H1 (cell line): ENCODE measurements around the gene GRK7. TPM values are rescaled to one million over a fixed set of nuclear protein-coding genes. Genes with fewer than 3 reads are reported as not detected.
A peak's percentile ranks its signal among the peaks of the same experiment; 100 is the strongest.

Source experiments
- CTCF ChIA-PET: fragments of 300-600 bp; sonication (Branson Sonifier 250); formaldehyde crosslinking; loops from one replicate; lab custom pipeline; 2021; ENCODE audit not compliant: partially characterized antibody; lab: Charles Lee
- POLR2A ChIA-PET: fragments of 300-600 bp; sonication (Branson Sonifier 250); formaldehyde crosslinking; loops from one replicate; lab custom pipeline; 2021; ENCODE audit warnings: inconsistent platforms; ENCODE audit not compliant: partially characterized antibody; lab: Charles Lee
- DNase-seq, 2 experiments: peaks; one replicate each; pipeline versions ENCODE4 v3.0.0 to v3.0.0-alpha.2; 2010 to 2022; ENCODE audit warnings: low spot score in 2 of 2, low read depth in 1 of 2, mixed read lengths in 1 of 2
- FAIRE-seq: peaks from 2 replicates; lab custom pipeline; 2011; peaks lifted over from hg19 to GRCh38; lab: Jason Lieb, UNC
- H2AFZ ChIP-seq: 2 replicates; pipeline ENCODE4 v1.8.1; 2012; ENCODE audit warnings: low read length, inconsistent platforms
- H2AK5ac ChIP-seq: 2 replicates; pipeline ENCODE4 v1.6.1; 2013; ENCODE audit warnings: low read depth, low read length
- H2BK120ac ChIP-seq: replicated peaks from 2 replicates; pipeline ENCODE3; 2013; ENCODE audit warnings: low read depth, low read length, inconsistent platforms
- H2BK12ac ChIP-seq: 2 replicates; pipeline ENCODE4 v1.6.1; 2013; ENCODE audit warnings: low read depth, low read length
- H2BK15ac ChIP-seq: 2 replicates; pipeline ENCODE4 v1.6.1; 2013; ENCODE audit warnings: low read length
- H2BK20ac ChIP-seq: 2 replicates; pipeline ENCODE4 v1.6.1; 2013; ENCODE audit warnings: low read length
- H2BK5ac ChIP-seq: 2 replicates; pipeline ENCODE4 v1.6.1; 2013; ENCODE audit warnings: low read depth, low read length
- H3K14ac ChIP-seq: 2 replicates; pipeline ENCODE4 v1.6.1; 2013; ENCODE audit warnings: inconsistent platforms; ENCODE audit not compliant: insufficient read length
- H3K18ac ChIP-seq: 2 replicates; pipeline ENCODE4 v1.6.1; 2013; ENCODE audit warnings: low read length; ENCODE audit errors: extremely low read depth
- H3K23ac ChIP-seq: 2 replicates; pipeline ENCODE4 v1.6.1; 2013; ENCODE audit warnings: inconsistent platforms; ENCODE audit not compliant: insufficient read length
- H3K23me2 ChIP-seq: 2 replicates; pipeline ENCODE4 v1.6.1; 2013; ENCODE audit warnings: low read depth, low read length
- H3K27ac ChIP-seq: 2 replicates; pipeline ENCODE4 v1.6.1; 2011; ENCODE audit warnings: low read depth, low read length, inconsistent platforms
- H3K27me3 ChIP-seq, 4 experiments: replicated peaks in 1 of 4; 1 replicate in 1 of 4; 2 replicates in 3 of 4; pipeline versions ENCODE4 v1.6.1 to v1.8.1; 2011 to 2013; ENCODE audit warnings: low read length in 3 of 4, mild to moderate bottlenecking in 3 of 4, inconsistent platforms in 2 of 4, mixed read lengths in 2 of 4, moderate library complexity in 1 of 4; ENCODE audit not compliant: control insufficient read depth in 3 of 4, insufficient read depth in 3 of 4; ENCODE audit errors: extremely low read depth in 1 of 4
- H3K36me3 ChIP-seq, 4 experiments: 2 replicates each; pipeline versions ENCODE4 v1.6.1 to v1.8.1; 2011 to 2013; ENCODE audit warnings: mild to moderate bottlenecking in 4 of 4, low read length in 3 of 4, moderate library complexity in 2 of 4, control low read depth in 1 of 4, inconsistent platforms in 1 of 4; ENCODE audit not compliant: insufficient read depth in 4 of 4, control insufficient read depth in 2 of 4
- H3K4ac ChIP-seq: replicated peaks from 2 replicates; pipeline ENCODE3; 2013; ENCODE audit warnings: low read length, low read depth, mixed read lengths, inconsistent platforms; ENCODE audit not compliant: insufficient read length
- H3K4me1 ChIP-seq, 4 experiments: replicated peaks in 1 of 4; 1 replicate in 1 of 4; 2 replicates in 3 of 4; pipeline versions ENCODE4 v1.6.1 to v1.8.1; 2011 to 2013; ENCODE audit warnings: low read length in 3 of 4, inconsistent platforms in 2 of 4, mixed read lengths in 1 of 4; ENCODE audit not compliant: insufficient read depth in 4 of 4, control insufficient read depth in 3 of 4
- H3K4me2 ChIP-seq, 2 experiments: 2 replicates each; pipeline versions ENCODE4 v1.6.1 to v1.8.1; 2011 to 2013; ENCODE audit warnings: low read depth in 2 of 2, low read length in 2 of 2, control low read depth in 1 of 2, inconsistent platforms in 1 of 2, mild to moderate bottlenecking in 1 of 2; ENCODE audit not compliant: insufficient read depth in 1 of 2
- H3K4me3 ChIP-seq, 4 experiments: fragments of 200-600, 300-600 bp in 1 of 4; sonication (generic), shearing (Covaris generic), sonication (Bioruptor Twin) in 1 of 4; 2 replicates each; pipeline versions ENCODE4 v1.5.1 to v1.8.1; 2011 to 2016; ENCODE audit warnings: low read length in 4 of 4, low read depth in 3 of 4, control low read depth in 2 of 4, inconsistent platforms in 2 of 4, mild to moderate bottlenecking in 2 of 4, mixed read lengths in 1 of 4, moderate library complexity in 1 of 4; ENCODE audit not compliant: insufficient read depth in 2 of 4; ENCODE audit errors: extremely low read depth in 1 of 4
- H3K56ac ChIP-seq: replicated peaks from 2 replicates; pipeline ENCODE3; 2013; ENCODE audit warnings: low read depth, mild to moderate bottlenecking, mixed read lengths, low read length, inconsistent platforms; ENCODE audit not compliant: insufficient read length
- H3K79me1 ChIP-seq: 2 replicates; pipeline ENCODE4 v1.6.1; 2013; ENCODE audit warnings: low read depth, low read length, control low read depth
- H3K79me2 ChIP-seq, 2 experiments: 2 replicates each; pipeline versions ENCODE4 v1.6.1 to v1.8.1; 2012 to 2013; ENCODE audit warnings: low read length in 2 of 2, mild to moderate bottlenecking in 2 of 2, inconsistent platforms in 1 of 2; ENCODE audit not compliant: insufficient read depth in 2 of 2, control insufficient read depth in 1 of 2
- H3K9ac ChIP-seq, 4 experiments: replicated peaks in 1 of 4; 1 replicate in 1 of 4; 2 replicates in 3 of 4; pipeline versions ENCODE4 v1.6.1 to v1.8.1; 2011 to 2013; ENCODE audit warnings: low read depth in 3 of 4, low read length in 3 of 4, control low read depth in 2 of 4, mild to moderate bottlenecking in 2 of 4, moderate library complexity in 2 of 4, inconsistent platforms in 1 of 4; ENCODE audit errors: extremely low read depth in 1 of 4
- H3K9me3 ChIP-seq, 2 experiments: 2 replicates each; pipeline versions ENCODE4 v1.6.1 to v1.8.1; 2012 to 2013; ENCODE audit warnings: mild to moderate bottlenecking in 2 of 2, moderate library complexity in 2 of 2, control low read depth in 1 of 2, inconsistent platforms in 1 of 2, low read depth in 1 of 2, low read length in 1 of 2, mixed read lengths in 1 of 2; ENCODE audit not compliant: insufficient read depth in 2 of 2
- H4K20me1 ChIP-seq, 2 experiments: replicated peaks in 1 of 2; 2 replicates each; pipeline versions ENCODE3 to v1.8.1; 2011 to 2013; ENCODE audit warnings: inconsistent platforms in 2 of 2, low read length in 2 of 2, mild to moderate bottlenecking in 1 of 2; ENCODE audit not compliant: insufficient read depth in 2 of 2, control insufficient read depth in 1 of 2
- H4K5ac ChIP-seq: 2 replicates; pipeline ENCODE4 v1.6.1; 2013; ENCODE audit warnings: low read length, low read depth, mixed read lengths, inconsistent platforms; ENCODE audit not compliant: insufficient read length
- H4K8ac ChIP-seq: 2 replicates; pipeline ENCODE4 v1.8.0; 2013; ENCODE audit warnings: mild to moderate bottlenecking, moderate library complexity, low read length, inconsistent platforms; ENCODE audit not compliant: insufficient read depth; ENCODE audit errors: extremely low read depth
- H4K91ac ChIP-seq: replicated peaks from 2 replicates; pipeline ENCODE3; 2013; ENCODE audit warnings: low read length, mixed read lengths, inconsistent platforms; ENCODE audit not compliant: insufficient read length
- CHD2 ChIP-seq: IDR thresholded peaks from 2 replicates; pipeline ENCODE4 v1.6.1; 2012; ENCODE audit warnings: low read length, improper control_type of control experiment
- KDM5A ChIP-seq: fragments of 200-600 bp; IDR thresholded peaks from 2 replicates; pipeline ENCODE4 v1.7.1; 2012; ENCODE audit warnings: mild to moderate bottlenecking, low read length, inconsistent platforms, mixed read lengths
- MAFK ChIP-seq: IDR thresholded peaks from 2 replicates; pipeline ENCODE4 v1.6.1; 2012; ENCODE audit warnings: low read depth, mild to moderate bottlenecking, improper control_type of control experiment, low read length
- NANOG ChIP-seq: IDR thresholded peaks from 2 replicates; pipeline ENCODE4 v1.6.1; 2011; ENCODE audit warnings: low read length, low read depth, mild to moderate bottlenecking, inconsistent platforms; ENCODE audit not compliant: insufficient read depth, poor library complexity, severe bottlenecking
- PHF8 ChIP-seq: fragments of 200-600 bp; sonication (generic); conservative IDR thresholded peaks from 2 replicates; pipeline ENCODE4 v1.7.1; 2012; ENCODE audit warnings: low read depth, mild to moderate bottlenecking, inconsistent platforms, low read length, moderate library complexity
- POLR2A ChIP-seq, 2 experiments: IDR thresholded peaks; 1 replicate in 1 of 2; 2 replicates in 1 of 2; pipeline ENCODE4 v1.6.1; 2011; ENCODE audit warnings: low read depth in 2 of 2, low read length in 2 of 2, mild to moderate bottlenecking in 2 of 2; ENCODE audit errors: control extremely low read depth in 1 of 2
- RAD21 ChIP-seq, 2 experiments: IDR thresholded peaks in 1 of 2; conservative IDR thresholded peaks in 1 of 2; 2 replicates each; pipeline ENCODE4 v1.6.1; 2011; ENCODE audit warnings: low read depth in 2 of 2, low read length in 2 of 2, improper control_type of control experiment in 1 of 2, inconsistent platforms in 1 of 2, mild to moderate bottlenecking in 1 of 2, moderate library complexity in 1 of 2
- SP4 ChIP-seq: IDR thresholded peaks from 2 replicates; pipeline ENCODE4 v1.6.1; 2012; ENCODE audit warnings: low read length, inconsistent platforms
- USF2 ChIP-seq: IDR thresholded peaks from 2 replicates; pipeline ENCODE4 v1.6.1; 2011; ENCODE audit warnings: low read length, improper control_type of control experiment
- whole genome bisulfite sequencing, 2 experiments: shearing (Covaris generic) in 1 of 2; methylation state at CpG; one replicate each; pipeline versions ENCODE4 v1.1.6 to v1.1.7; 2013 to 2015; ENCODE audit warnings: low lambda C conversion rate in 2 of 2, mixed read lengths in 2 of 2, inconsistent platforms in 1 of 2, low coverage in 1 of 2, missing lambda C conversion rate in 1 of 2; ENCODE audit not compliant: insufficient replicate concordance in 2 of 2, insufficient coverage in 1 of 2, insufficient read length in 1 of 2; ENCODE audit errors: extremely low coverage in 1 of 2, missing lambda C conversion rate in 1 of 2; 5-methylcytosine and 5-hydroxymethylcytosine counted together
- polyA plus RNA-seq, 7 experiments: library from polyadenylated mRNA; depleted of rRNA in 3 of 7; stranded (reverse) in 5 of 7; unstranded in 2 of 7; fragments of >200 nt in 5 of 7; fragments of 200-250 nt in 2 of 7; gene quantifications; 1 replicate in 5 of 7; 2 replicates in 1 of 7; 4 replicates in 1 of 7; pipeline versions ENCODE4 v1.2.1 to v1.2.3, GENCODE V29; 2011 to 2013; ENCODE audit warnings: missing spikeins in 2 of 7, mixed read lengths in 2 of 7
- total RNA-seq: library from RNA; stranded (reverse); fragmentation: NEBNext Ultra II Directional; extraction: Animal tissue kit (Norgen Biotek cat#: 25700); gene quantifications from 2 replicates; pipeline ENCODE4 v1.2.1, GENCODE V29; 2021

The GRK7 gene
- total and polyA plus RNA-seq, 2 of the 8 experiments (the other 6 are each of a cell fraction or from before 2014, with no cell fraction given) = not detected

GRCh38 chr3:141796889-141797781 lies 33.9 kb downstream of the GRK7 start:
- H2AK5ac ChIP-seq = peak overlapping the region; percentile 93; the same call in 1 of the 2 replicates
- no peak overlapping the region for H4K91ac ChIP-seq
- no peaks in the 10 kb centered on the region for H3K36me3 ChIP-seq
- no peak overlapping the region for H3K56ac ChIP-seq
- ChIA-PET CTCF (interaction anchor here (0.6 to 2.4 kb wide), 11 partner anchors 9 to 184 kb away, joined by 3 to 11 read pairs (median 4); partner anchors contain the start of gene RNF7), POLR2A (interaction anchor here (0.8 to 2.0 kb wide), 9 partner anchors 8 to 80 kb away, joined by 3 to 11 read pairs (median 5); partner anchors contain the start of genes ATP1B3 and GRK7)
- H2BK120ac ChIP-seq = no peak overlapping the region
- H2BK15ac ChIP-seq = peak overlapping the region; percentile 97; the same call in 1 of the 2 replicates
- peak overlapping the region; percentile 76; the same call in 1 of the 2 replicates for H2BK5ac ChIP-seq
- no peak overlapping the region for H3K4ac ChIP-seq
- H3K14ac ChIP-seq = no peak overlapping the region
- peak overlapping the region; percentile 96 for H2AFZ ChIP-seq
- no peaks in the 10 kb centered on the region for H3K79me2 ChIP-seq
- H3K18ac ChIP-seq = peak overlapping the region; percentile 95
- H3K23ac ChIP-seq = no peak overlapping the region
- peaks cover 4% of the 10 kb centered on the region; the same call in 1 of the 2 replicates for H3K23me2 ChIP-seq
- H3K9ac ChIP-seq = peak overlapping the region in 3 of 4 experiments; percentile 30 to 68 (median 31); a peak in 6 of 7 replicates
- H3K27me3 ChIP-seq = peaks cover 0 to 18% (median 11%) of the 10 kb centered on the region in 4 experiments; a peak in 5 of 7 replicates
- no peaks in the 10 kb centered on the region for H3K79me1 ChIP-seq
- H3K4me2 ChIP-seq = peak overlapping the region; percentile 71 to 86
- FAIRE-seq (no peak), DNase-seq (peak; percentile 63 to 86)
- no peak overlapping the region for H4K8ac ChIP-seq
- peak overlapping the region; percentile 36 to 57 (median 44); a peak in 7 of 8 replicates for H3K4me3 ChIP-seq
- H4K20me1 ChIP-seq = no peaks in the 10 kb centered on the region
- H2BK12ac ChIP-seq = peak overlapping the region; percentile 89; the same call in 1 of the 2 replicates
- H2BK20ac ChIP-seq = peak overlapping the region; percentile 94; the same call in 1 of the 2 replicates
- peaks cover 0 to 2% of the 10 kb centered on the region in 2 experiments; a peak in 1 of 4 replicates for H3K9me3 ChIP-seq
- WGBS, 2 experiments = 15% methylated on average over 47 of the region's 49 CpGs; no CpG with 5 or more reads in 1 of the 2 experiments
- H3K4me1 ChIP-seq = peaks cover 11 to 23% (median 17%) of the 10 kb centered on the region in 4 experiments
- no peak overlapping the region for H4K5ac ChIP-seq
- H3K27ac ChIP-seq = peak overlapping the region; percentile 25; the same call in 1 of the 2 replicates
- TF ChIP-seq USF2 (no peak), KDM5A (no peak), CHD2 (no peak), NANOG (no peak), SP4 (0 out of 2 replicates have a peak, but pooled peaks have one; percentile 34), PHF8 (0 out of 2 replicates have a peak, but pooled peaks have one; percentile 36), RAD21 (IDR thresholded peaks at IDR 0.05 in 1 of 2, conservative IDR thresholded peaks at IDR 0.05 in 1 of 2; ENCODE audit: low read depth in 2 of 2, low read length in 2 of 2) (peak in 1 of 2 experiments; percentile 18; a peak in 1 of 4 replicates), POLR2A (IDR thresholded peaks at IDR 0.05; ENCODE audit: control extremely low read depth in 1 of 2, low read depth in 2 of 2, low read length in 2 of 2) (peak; percentile 36 to 77), MAFK (no peak)
